Putamen (tissue), 1 donor: Measurements from ENCODE around the gene NR2C2AP.
A peak's percentile ranks its signal among the peaks of the same experiment; 100 is the strongest.
"Not testable (repeated sequence)": the region's sequence is repeated elsewhere in the genome, so short reads cannot be mapped to it uniquely, and the experiment has no call there.

Experiments
- DNase-seq: peaks from one replicate; pipeline ENCODE4 v3.0.0-alpha.2; 2016; ENCODE audit warnings: low spot score

The NR2C2AP gene

GRCh38 chr19:19203012-19203856, at the start of gene NR2C2AP:
NR2C2AP (minus strand) TSS chr19:19203414; CDS start chr19:19203060, 354 bp downstream.
- DNase-seq: peak; percentile 92

GRCh38 chr19:19250196-19250801, 47.1 kb upstream of the NR2C2AP start:
- DNase-seq: no peak

GRCh38 chr19:19240476-19240875, 37.3 kb upstream of the NR2C2AP start:
- no peak for DNase-seq

GRCh38 chr19:19239675-19240074, 36.5 kb upstream of the NR2C2AP start:
- DNase-seq: no peak

- DNase-seq: no peak
Observed at GRCh38 chr19:19238126-19238894, 35.1 kb upstream of the NR2C2AP start.

- DNase-seq: no peak
Observed at GRCh38 chr19:19236173-19236572, 33.0 kb upstream of the NR2C2AP start.

- DNase-seq: no peak
Observed at GRCh38 chr19:19234220-19234816, 31.1 kb upstream of the NR2C2AP start.

GRCh38 chr19:19232261-19232721, 29.1 kb upstream of the NR2C2AP start:
- DNase-seq: peak; percentile 63

GRCh38 chr19:19230999-19231398, 27.8 kb upstream of the NR2C2AP start:
- no peak for DNase-seq

GRCh38 chr19:19229701-19230100, 26.5 kb upstream of the NR2C2AP start:
- DNase-seq: no peak

GRCh38 chr19:19227217-19227616, 24.0 kb upstream of the NR2C2AP start:
- DNase-seq: no peak

GRCh38 chr19:19226663-19227062, 23.4 kb upstream of the NR2C2AP start:
- no peak for DNase-seq

GRCh38 chr19:19226204-19226603, 23.0 kb upstream of the NR2C2AP start:
- DNase-seq: no peak

GRCh38 chr19:19224852-19225494, 21.8 kb upstream of the NR2C2AP start:
- DNase-seq: no peak

- DNase-seq: no peak
Observed at GRCh38 chr19:19224150-19224851, 21.1 kb upstream of the NR2C2AP start.

- no peak for DNase-seq
Observed at GRCh38 chr19:19223636-19224035, 20.4 kb upstream of the NR2C2AP start.

GRCh38 chr19:19223060-19223459, 19.8 kb upstream of the NR2C2AP start:
- DNase-seq: no peak

- not testable (repeated sequence) for DNase-seq
Observed at GRCh38 chr19:19221000-19221399, 17.8 kb upstream of the NR2C2AP start.

GRCh38 chr19:19218911-19219310, 15.7 kb upstream of the NR2C2AP start:
- no peak for DNase-seq

- peak; percentile 59 for DNase-seq
Observed at GRCh38 chr19:19217099-19217498, 13.9 kb upstream of the NR2C2AP start.

GRCh38 chr19:19215792-19216191, 12.6 kb upstream of the NR2C2AP start:
- DNase-seq: no peak
